ENCODE measurements around the gene ZBED4. TPM values are rescaled to one million over a fixed set of nuclear protein-coding genes. Genes with fewer than 3 reads are reported as not detected.

The ZBED4 gene
- total RNA-seq, 1 donor from 2014 or later: 36.5 TPM

DNA sequence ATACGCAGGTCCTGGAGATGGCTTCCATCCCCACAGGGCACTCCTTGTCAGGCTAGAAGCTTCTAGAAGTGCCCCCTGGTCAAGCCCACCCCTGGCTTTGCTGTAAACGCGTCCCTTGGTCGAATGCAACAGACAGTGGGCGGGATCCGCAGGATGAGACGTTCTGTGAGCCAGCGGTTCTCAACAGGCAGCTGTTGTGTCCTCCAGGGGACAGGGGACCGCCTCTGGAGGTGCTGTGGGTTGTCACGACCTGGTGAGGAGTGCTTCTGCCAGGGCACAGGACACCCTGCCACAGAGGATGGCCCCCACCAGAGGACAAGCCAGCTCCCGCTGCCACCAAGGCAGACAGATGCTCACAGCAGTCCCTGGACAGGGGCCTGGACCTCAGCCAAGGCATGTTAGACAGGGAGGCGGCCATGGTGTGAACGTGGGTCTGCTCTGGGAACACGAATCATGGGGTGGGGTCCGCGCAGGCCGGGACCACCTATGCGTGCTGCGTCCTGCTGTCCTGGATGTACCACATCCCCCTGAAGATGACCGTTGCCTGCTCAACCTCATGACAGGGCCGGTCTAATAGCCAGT is 76.4 kb downstream of the ZBED4 start:
- Mint-ChIP-seq H3K9me3 (ENCODE audit: low read depth) (no peaks in the 10 kb centered on the region), H3K4me3 (ENCODE audit: low read depth) (no peak overlapping the region), H3K27ac (no peak overlapping the region), H3K36me3 (ENCODE audit: insufficient read depth) (peaks cover 3% of the 10 kb centered on the region), H3K27me3 (peaks cover 19% of the 10 kb centered on the region), H3K4me1 (ENCODE audit: low read depth) (no peaks in the 10 kb centered on the region)
- DNase-seq (ENCODE audit: low spot score, unreplicated experiment): no peak
- TF ChIP-seq, protein P1, sequence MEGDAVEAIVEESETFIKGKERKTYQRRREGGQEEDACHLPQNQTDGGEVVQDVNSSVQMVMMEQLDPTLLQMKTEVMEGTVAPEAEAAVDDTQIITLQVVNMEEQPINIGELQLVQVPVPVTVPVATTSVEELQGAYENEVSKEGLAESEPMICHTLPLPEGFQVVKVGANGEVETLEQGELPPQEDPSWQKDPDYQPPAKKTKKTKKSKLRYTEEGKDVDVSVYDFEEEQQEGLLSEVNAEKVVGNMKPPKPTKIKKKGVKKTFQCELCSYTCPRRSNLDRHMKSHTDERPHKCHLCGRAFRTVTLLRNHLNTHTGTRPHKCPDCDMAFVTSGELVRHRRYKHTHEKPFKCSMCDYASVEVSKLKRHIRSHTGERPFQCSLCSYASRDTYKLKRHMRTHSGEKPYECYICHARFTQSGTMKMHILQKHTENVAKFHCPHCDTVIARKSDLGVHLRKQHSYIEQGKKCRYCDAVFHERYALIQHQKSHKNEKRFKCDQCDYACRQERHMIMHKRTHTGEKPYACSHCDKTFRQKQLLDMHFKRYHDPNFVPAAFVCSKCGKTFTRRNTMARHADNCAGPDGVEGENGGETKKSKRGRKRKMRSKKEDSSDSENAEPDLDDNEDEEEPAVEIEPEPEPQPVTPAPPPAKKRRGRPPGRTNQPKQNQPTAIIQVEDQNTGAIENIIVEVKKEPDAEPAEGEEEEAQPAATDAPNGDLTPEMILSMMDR (IDR thresholded peaks at IDR 0.05; ENCODE audit: unreplicated experiment): no peak

DNA sequence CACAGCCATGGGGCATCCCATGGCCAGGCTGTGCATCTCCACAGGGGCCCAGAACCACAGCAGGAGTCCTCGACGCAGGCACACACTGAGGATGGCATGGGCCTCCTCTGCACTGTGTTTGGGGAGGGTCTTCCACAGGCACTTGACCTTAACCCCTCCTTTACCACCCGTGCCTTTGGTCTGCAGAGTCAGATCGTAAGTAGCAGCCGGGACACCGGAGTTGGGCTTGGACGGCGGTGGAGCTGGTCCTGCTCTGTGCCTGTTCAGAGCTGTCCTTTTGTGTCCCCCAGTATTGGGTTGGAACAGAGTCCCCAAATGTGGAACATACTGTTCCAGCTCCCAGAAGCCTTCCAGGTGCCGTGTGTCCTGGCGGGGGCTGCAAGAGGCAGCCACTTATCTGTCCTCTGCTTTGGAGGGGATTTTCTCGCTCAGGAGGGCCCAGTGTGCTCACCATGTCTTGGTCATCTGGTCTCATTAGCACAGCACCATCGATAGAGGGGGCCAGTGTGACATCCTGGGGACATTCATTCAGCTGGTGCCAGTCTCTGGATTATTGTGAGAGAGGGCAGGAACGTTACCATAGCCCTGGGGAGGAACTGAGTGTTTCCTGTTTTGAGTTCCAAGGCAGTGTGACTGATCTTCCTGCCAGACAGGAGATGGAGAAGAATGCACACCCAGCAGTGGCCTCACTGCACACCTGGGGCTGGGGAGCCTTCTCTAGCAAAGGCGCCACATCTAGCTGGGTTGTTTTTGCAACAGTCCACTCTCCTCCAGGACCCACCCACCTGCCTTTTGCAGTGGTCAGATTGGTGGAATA is 77.2 kb downstream of the ZBED4 start:
- H3K4me1 Mint-ChIP-seq (ENCODE audit: low read depth): no peaks in the 10 kb centered on the region
- H3K4me3 Mint-ChIP-seq (ENCODE audit: low read depth): no peak overlapping the region
- peaks cover 19% of the 10 kb centered on the region for H3K27me3 Mint-ChIP-seq
- TF ChIP-seq, protein P1 (IDR thresholded peaks at IDR 0.05; ENCODE audit: unreplicated experiment): peak; percentile 34
- H3K9me3 Mint-ChIP-seq (ENCODE audit: low read depth): no peaks in the 10 kb centered on the region
- DNase-seq (ENCODE audit: low spot score, unreplicated experiment): no peak
- no peaks in the 10 kb centered on the region for H3K36me3 Mint-ChIP-seq (ENCODE audit: insufficient read depth)
- no peak overlapping the region for H3K27ac Mint-ChIP-seq

DNA sequence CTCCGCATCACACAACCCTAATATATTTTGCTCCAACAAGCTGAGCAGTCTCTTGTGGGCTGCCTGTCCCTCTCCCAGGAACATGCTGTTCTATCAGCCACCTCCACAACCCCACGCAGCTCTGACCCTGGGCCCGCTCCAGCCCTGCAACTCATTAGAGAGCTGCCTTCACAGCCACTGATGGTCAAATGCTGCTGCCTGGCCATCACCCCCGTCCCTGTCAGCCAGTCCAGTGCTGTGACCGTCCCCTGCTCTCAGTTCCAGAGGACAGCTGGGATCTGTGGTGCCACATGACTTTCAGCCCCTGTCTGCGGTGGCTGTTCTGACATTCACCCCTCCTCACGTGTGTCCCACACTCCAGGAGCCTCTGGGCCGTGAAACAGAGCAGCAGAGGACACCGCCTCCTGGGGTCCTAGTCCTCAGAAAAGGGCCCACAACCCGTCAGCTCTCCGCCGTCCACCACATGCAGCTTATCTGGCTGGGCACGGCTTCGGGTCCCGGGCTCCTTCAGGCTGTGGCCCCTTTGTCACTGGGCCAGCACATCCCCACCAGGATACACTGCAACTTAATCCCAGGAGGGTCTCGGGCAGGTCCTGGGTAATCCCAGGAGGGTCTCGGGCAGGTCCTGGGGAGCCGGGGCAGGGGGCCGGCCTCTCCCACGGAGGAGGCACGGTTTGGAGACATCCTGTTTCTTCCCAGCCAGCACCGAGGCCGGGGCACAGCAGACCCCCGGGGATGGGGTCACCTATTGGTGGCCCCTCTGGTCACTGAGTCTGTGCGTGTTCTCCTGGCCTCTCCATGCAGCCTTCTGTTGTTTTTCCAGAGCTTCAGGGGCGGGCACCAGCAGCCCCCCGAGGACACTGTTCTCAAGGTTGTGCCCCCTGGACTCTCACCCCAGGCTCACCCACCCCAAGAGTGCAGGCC is 79.9 kb downstream of the ZBED4 start:
- Mint-ChIP-seq H3K4me1 (ENCODE audit: low read depth) (no peaks in the 10 kb centered on the region), H3K27me3 (peaks cover 19% of the 10 kb centered on the region), H3K9me3 (ENCODE audit: low read depth) (no peaks in the 10 kb centered on the region), H3K27ac (peak overlapping the region; percentile 73), H3K36me3 (ENCODE audit: insufficient read depth) (no peaks in the 10 kb centered on the region), H3K4me3 (ENCODE audit: low read depth) (no peak overlapping the region)
- no peak for DNase-seq (ENCODE audit: low spot score, unreplicated experiment)
- TF ChIP-seq, protein P1 (IDR thresholded peaks at IDR 0.05; ENCODE audit: unreplicated experiment): no peak

DNA sequence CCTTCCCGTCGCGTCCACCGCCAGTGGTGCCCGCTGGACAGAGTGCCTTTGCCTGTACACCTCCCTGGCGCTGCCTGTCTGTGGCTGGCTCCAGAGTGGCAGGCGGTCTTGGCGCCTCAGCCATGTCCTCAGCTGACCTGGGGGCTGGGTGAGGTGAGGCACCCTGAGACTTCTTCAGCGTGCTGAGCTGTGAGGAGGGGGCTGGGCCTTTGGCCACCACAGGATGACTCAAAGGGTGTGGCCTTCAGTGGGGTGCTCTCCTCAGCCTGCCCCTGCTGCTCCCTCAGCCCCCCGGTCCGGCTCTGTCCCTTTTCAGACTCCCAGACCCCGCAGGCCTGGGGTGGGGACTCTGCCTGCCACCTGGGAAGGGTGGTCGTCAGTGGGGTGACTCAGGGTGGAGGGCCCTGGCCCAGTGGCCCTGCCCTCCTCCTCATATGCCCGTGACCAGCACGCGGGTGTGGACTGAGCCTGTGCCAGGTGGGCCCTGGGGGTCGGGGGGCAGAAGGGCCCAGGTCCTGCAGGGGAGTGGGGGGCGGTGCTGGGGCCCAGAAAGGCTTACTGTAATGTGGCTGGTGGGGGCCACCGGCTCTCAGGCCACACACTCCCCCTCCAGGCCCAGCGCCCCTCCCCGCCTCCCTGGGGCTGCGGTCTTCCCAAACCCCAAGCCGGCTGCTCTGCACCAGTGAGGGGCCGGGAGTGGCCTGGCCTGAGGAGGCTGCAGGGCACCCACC is 80.7 kb downstream of the ZBED4 start:
- no peak for DNase-seq (ENCODE audit: low spot score, unreplicated experiment)
- H3K27me3 Mint-ChIP-seq: peaks cover 19% of the 10 kb centered on the region
- H3K4me1 Mint-ChIP-seq (ENCODE audit: low read depth): no peaks in the 10 kb centered on the region
- no peaks in the 10 kb centered on the region for H3K9me3 Mint-ChIP-seq (ENCODE audit: low read depth)
- H3K4me3 Mint-ChIP-seq (ENCODE audit: low read depth): no peak overlapping the region
- no peaks in the 10 kb centered on the region for H3K36me3 Mint-ChIP-seq (ENCODE audit: insufficient read depth)
- TF ChIP-seq, protein P1 (IDR thresholded peaks at IDR 0.05; ENCODE audit: unreplicated experiment): no peak
- no peak overlapping the region for H3K27ac Mint-ChIP-seq

Measured in progenitor cell of endocrine pancreas (in vitro differentiated cells).